Hepatocyte (in vitro differentiated cells): Measurements from ENCODE around the gene AQP12A.

Experiments used
- EZH2 ChIP-seq: fragments of 200-600 bp; sonication (generic); IDR thresholded peaks from 2 replicates; pipeline ENCODE4 v1.6.1; 2016; ENCODE audit warnings: antibody characterized with exemption, mild to moderate bottlenecking, borderline replicate concordance
- EZH2phosphoT487 ChIP-seq: fragments of 200-600 bp; sonication (generic); IDR thresholded peaks from one replicate; pipeline ENCODE4 v1.6.1; 2018; ENCODE audit warnings: antibody characterized with exemption, mild to moderate bottlenecking, low read depth, moderate library complexity; ENCODE audit not compliant: unreplicated experiment, severe bottlenecking
- TF ChIP-seq, protein P1 (sequence below): fragments of 200-600 bp; sonication (generic); IDR thresholded peaks from 2 replicates; pipeline ENCODE4 v1.5.1; 2016; ENCODE audit warnings: antibody characterized with exemption, mild to moderate bottlenecking; ENCODE audit not compliant: poor library complexity

DNA sequence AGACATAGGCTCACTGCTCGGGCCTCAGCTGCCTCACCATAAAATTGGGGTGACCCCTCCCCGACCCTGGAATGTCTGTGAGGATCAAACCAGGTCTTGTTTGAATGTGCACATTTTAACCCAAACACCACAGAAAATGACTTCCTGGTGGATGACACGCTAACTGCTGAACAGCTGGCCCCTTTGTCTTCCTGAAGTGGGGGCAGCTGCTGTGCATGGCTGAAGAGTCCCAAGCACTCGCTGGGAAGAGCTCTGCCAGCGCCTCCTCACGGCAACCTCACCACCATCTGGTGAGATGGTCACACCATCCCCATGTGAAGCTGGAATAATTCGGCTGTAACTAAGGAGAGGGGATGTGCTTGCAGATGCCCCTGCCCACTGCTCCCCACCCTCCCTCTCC is 34.0 kb downstream of the AQP12A start:
- TF ChIP-seq, protein P1, sequence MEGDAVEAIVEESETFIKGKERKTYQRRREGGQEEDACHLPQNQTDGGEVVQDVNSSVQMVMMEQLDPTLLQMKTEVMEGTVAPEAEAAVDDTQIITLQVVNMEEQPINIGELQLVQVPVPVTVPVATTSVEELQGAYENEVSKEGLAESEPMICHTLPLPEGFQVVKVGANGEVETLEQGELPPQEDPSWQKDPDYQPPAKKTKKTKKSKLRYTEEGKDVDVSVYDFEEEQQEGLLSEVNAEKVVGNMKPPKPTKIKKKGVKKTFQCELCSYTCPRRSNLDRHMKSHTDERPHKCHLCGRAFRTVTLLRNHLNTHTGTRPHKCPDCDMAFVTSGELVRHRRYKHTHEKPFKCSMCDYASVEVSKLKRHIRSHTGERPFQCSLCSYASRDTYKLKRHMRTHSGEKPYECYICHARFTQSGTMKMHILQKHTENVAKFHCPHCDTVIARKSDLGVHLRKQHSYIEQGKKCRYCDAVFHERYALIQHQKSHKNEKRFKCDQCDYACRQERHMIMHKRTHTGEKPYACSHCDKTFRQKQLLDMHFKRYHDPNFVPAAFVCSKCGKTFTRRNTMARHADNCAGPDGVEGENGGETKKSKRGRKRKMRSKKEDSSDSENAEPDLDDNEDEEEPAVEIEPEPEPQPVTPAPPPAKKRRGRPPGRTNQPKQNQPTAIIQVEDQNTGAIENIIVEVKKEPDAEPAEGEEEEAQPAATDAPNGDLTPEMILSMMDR = no peak
- TF ChIP-seq EZH2 (no peak), EZH2phosphoT487 (no peak)
